Activated T-cell treated with anti-CD3 and anti-CD28 coated beads, Interleukin-2, amount 50 U/mL, for 48 hours (primary cell): ENCODE results near the gene GMPS.
"Not testable (repeated sequence)": the region's sequence is repeated elsewhere in the genome, so short reads cannot be mapped to it uniquely, and the experiment has no call there.

Source experiments
- DNase-seq, 2 experiments: peaks; one replicate each; pipeline ENCODE4 v3.0.0-alpha.2; 2020

The GMPS gene

GRCh38 chr3:155944081-155944480, 73.6 kb downstream of the GMPS start:
- DNase-seq: no peak

GRCh38 chr3:155946178-155946577, 75.7 kb downstream of the GMPS start:
- DNase-seq: no peak

- no peak for DNase-seq
Observed at GRCh38 chr3:155948476-155948875, 78.0 kb downstream of the GMPS start.

GRCh38 chr3:155949453-155950217, 79.2 kb downstream of the GMPS start:
- no peak for DNase-seq

GRCh38 chr3:155956508-155957411, 86.3 kb downstream of the GMPS start:
- no peak for DNase-seq

- no peak for DNase-seq
Observed at GRCh38 chr3:155957412-155957880, 87.0 kb downstream of the GMPS start.

GRCh38 chr3:155958676-155959075, 88.2 kb downstream of the GMPS start:
- no peak for DNase-seq

- DNase-seq: no peak
Observed at GRCh38 chr3:155960060-155960459, 89.6 kb downstream of the GMPS start.

- DNase-seq: not testable (repeated sequence)
Observed at GRCh38 chr3:155961044-155961443, 90.6 kb downstream of the GMPS start.

- DNase-seq: no peak
Observed at GRCh38 chr3:155963570-155963969, 93.1 kb downstream of the GMPS start.

- DNase-seq: no peak
Observed at GRCh38 chr3:155970398-155970797, 99.9 kb downstream of the GMPS start.

- no peak for DNase-seq
Observed at GRCh38 chr3:155972885-155973584, 102.6 kb downstream of the GMPS start.

GRCh38 chr3:155978324-155978723, 107.9 kb downstream of the GMPS start:
- no peak for DNase-seq

- no peak for DNase-seq
Observed at GRCh38 chr3:155979746-155980145, 109.3 kb downstream of the GMPS start.

GRCh38 chr3:155981669-155982068, 111.2 kb downstream of the GMPS start:
- no peak for DNase-seq

GRCh38 chr3:155983834-155984474, 113.5 kb downstream of the GMPS start:
- no peak for DNase-seq

GRCh38 chr3:155984791-155985417, 114.5 kb downstream of the GMPS start:
- DNase-seq: no peak

GRCh38 chr3:155989536-155989935, 119.1 kb downstream of the GMPS start:
- DNase-seq: no peak

GRCh38 chr3:155991212-155991611, 120.8 kb downstream of the GMPS start:
- DNase-seq: no peak

- no peak for DNase-seq
Observed at GRCh38 chr3:155991847-155992246, 121.4 kb downstream of the GMPS start.
